ENCODE results near the gene ZMIZ1. TPM values are rescaled to one million over a fixed set of nuclear protein-coding genes. Genes with fewer than 3 reads are reported as not detected.

ZMIZ1 gene
- total RNA-seq, 1 experiment from 2014 or later: 34.2 TPM

GRCh38 chr10:79244068-79244442 lies 175.3 kb downstream of the ZMIZ1 start:
- Histone ChIP-seq H3K9me3 (ENCODE audit: control insufficient read depth, insufficient read depth, low read depth, low read length) (no peaks in the 10 kb centered on the region), H3K27me3 (ENCODE audit: control insufficient read depth, insufficient read depth, low read length) (no peaks in the 10 kb centered on the region), H3K4me3 (ENCODE audit: low read depth in 2 of 2, low read length in 2 of 2) (no peak overlapping the region; a peak in 1 of 4 replicates), H3K36me3 (ENCODE audit: control insufficient read depth, insufficient read depth, low read length) (no peaks in the 10 kb centered on the region), H3K27ac (ENCODE audit: low read length) (no peak overlapping the region), H3K4me1 (ENCODE audit: control insufficient read depth, insufficient read depth, low read length) (peaks cover 4% of the 10 kb centered on the region)
- in situ Hi-C loops (cut with HindIII; ENCODE audit: low pct_unique_long_range_greater_than_20kb, low sequenced_read_pairs) (no loop called here), intact Hi-C loops (cut with micrococcal nuclease; ENCODE audit: unreplicated experiment) (no loop called here)
- DNase-seq (ENCODE audit: low read depth, low spot score): no peak
- no peak for TF ChIP-seq POLR2AphosphoS5 (IDR thresholded peaks at IDR 0.05; ENCODE audit: low read depth, low read length)
- no peak for TF ChIP-seq REST (IDR thresholded peaks at IDR 0.05; ENCODE audit: insufficient read depth in 1 of 2, low read depth in 2 of 2, low read length in 1 of 2)
- no peak for TF ChIP-seq SIN3A (IDR thresholded peaks at IDR 0.05; ENCODE audit: borderline replicate concordance, insufficient read depth, low read depth, low read length)
- no peak for TF ChIP-seq TCF7L2 (IDR thresholded peaks at IDR 0.05; ENCODE audit: low read depth, low read length)
- TF ChIP-seq, protein P1, sequence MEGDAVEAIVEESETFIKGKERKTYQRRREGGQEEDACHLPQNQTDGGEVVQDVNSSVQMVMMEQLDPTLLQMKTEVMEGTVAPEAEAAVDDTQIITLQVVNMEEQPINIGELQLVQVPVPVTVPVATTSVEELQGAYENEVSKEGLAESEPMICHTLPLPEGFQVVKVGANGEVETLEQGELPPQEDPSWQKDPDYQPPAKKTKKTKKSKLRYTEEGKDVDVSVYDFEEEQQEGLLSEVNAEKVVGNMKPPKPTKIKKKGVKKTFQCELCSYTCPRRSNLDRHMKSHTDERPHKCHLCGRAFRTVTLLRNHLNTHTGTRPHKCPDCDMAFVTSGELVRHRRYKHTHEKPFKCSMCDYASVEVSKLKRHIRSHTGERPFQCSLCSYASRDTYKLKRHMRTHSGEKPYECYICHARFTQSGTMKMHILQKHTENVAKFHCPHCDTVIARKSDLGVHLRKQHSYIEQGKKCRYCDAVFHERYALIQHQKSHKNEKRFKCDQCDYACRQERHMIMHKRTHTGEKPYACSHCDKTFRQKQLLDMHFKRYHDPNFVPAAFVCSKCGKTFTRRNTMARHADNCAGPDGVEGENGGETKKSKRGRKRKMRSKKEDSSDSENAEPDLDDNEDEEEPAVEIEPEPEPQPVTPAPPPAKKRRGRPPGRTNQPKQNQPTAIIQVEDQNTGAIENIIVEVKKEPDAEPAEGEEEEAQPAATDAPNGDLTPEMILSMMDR (IDR thresholded peaks at IDR 0.05): no peak
- ChIA-PET CTCF (no interaction called here), POLR2A (no interaction called here)
- BruUV-seq (replicated peaks): no TSS peak
- ATAC-seq: no peak

GRCh38 chr10:79244841-79245504 lies 176.2 kb downstream of the ZMIZ1 start:
- Histone ChIP-seq H3K9me3 (ENCODE audit: control insufficient read depth, insufficient read depth, low read depth, low read length) (no peaks in the 10 kb centered on the region), H3K27ac (ENCODE audit: low read length) (no peak overlapping the region), H3K27me3 (ENCODE audit: control insufficient read depth, insufficient read depth, low read length) (no peaks in the 10 kb centered on the region), H3K4me3 (ENCODE audit: low read depth in 2 of 2, low read length in 2 of 2) (no peak overlapping the region), H3K4me1 (ENCODE audit: control insufficient read depth, insufficient read depth, low read length) (peaks cover 4% of the 10 kb centered on the region), H3K36me3 (ENCODE audit: control insufficient read depth, insufficient read depth, low read length) (no peaks in the 10 kb centered on the region)
- POLR2A ChIA-PET: no interaction called here
- ATAC-seq (no peak), DNase-seq (ENCODE audit: low read depth, low spot score) (no peak)
- intact Hi-C loops (cut with micrococcal nuclease; ENCODE audit: unreplicated experiment) (no loop called here), in situ Hi-C loops (cut with HindIII; ENCODE audit: low pct_unique_long_range_greater_than_20kb, low sequenced_read_pairs) (no loop called here)
- CTCF ChIA-PET: no interaction called here
- TF ChIP-seq TCF7L2 (IDR thresholded peaks at IDR 0.05; ENCODE audit: low read depth, low read length) (no peak), POLR2AphosphoS5 (IDR thresholded peaks at IDR 0.05; ENCODE audit: low read depth, low read length) (no peak), REST (IDR thresholded peaks at IDR 0.05; ENCODE audit: insufficient read depth in 1 of 2, low read depth in 2 of 2, low read length in 1 of 2) (no peak), SIN3A (IDR thresholded peaks at IDR 0.05; ENCODE audit: borderline replicate concordance, insufficient read depth, low read depth, low read length) (no peak)
- TF ChIP-seq, protein P1 (IDR thresholded peaks at IDR 0.05): no peak
- no TSS peak for BruUV-seq (replicated peaks)
